Uterus (tissue), 4 donors: ENCODE results near the gene CTXN1. TPM values are rescaled to one million over a fixed set of nuclear protein-coding genes. Genes with fewer than 3 reads are reported as not detected.

Source experiments
- DNase-seq, 2 donors: peaks; one replicate each; pipeline ENCODE4 v3.0.0-alpha.2; 2019 to 2020
- H3K27ac ChIP-seq, 2 donors: fragments of 200-600 bp; sonication (generic); 1 replicate in 1 of 2; 2 replicates in 1 of 2; pipeline ENCODE4 v1.5.1; 2016 to 2018
- H3K27me3 ChIP-seq, 2 donors: fragments of 200-600 bp; sonication (generic); one replicate each; pipeline ENCODE4 v1.5.1; 2018 to 2019; ENCODE audit warnings: control low read depth in 1 of 2
- H3K36me3 ChIP-seq, 2 donors: fragments of 200-600 bp; sonication (generic); one replicate each; pipeline ENCODE4 v1.5.1; 2019; ENCODE audit warnings: control low read depth in 1 of 2
- H3K4me1 ChIP-seq, 2 donors: fragments of 200-600 bp; sonication (generic); one replicate each; pipeline ENCODE4 v1.5.1; 2018 to 2019; ENCODE audit warnings: control low read depth in 1 of 2
- H3K4me3 ChIP-seq, 2 donors: fragments of 200-600 bp; sonication (generic); 1 replicate in 1 of 2; 2 replicates in 1 of 2; pipeline ENCODE4 v1.5.1; 2018 to 2019; ENCODE audit warnings: mild to moderate bottlenecking in 1 of 2
- H3K9me3 ChIP-seq, 2 donors: fragments of 200-600 bp; sonication (generic); one replicate each; pipeline ENCODE4 v1.5.1; 2019; ENCODE audit warnings: control low read depth in 1 of 2
- CTCF ChIP-seq, 4 experiments: fragments of 200-600 bp in 2 of 4; fragments of 450-650 bp in 2 of 4; sonication (generic) in 2 of 4; IDR thresholded peaks; one replicate each; pipeline ENCODE4 v1.5.1; 2016 to 2019; ENCODE audit warnings: antibody characterized with exemption in 4 of 4, mild to moderate bottlenecking in 2 of 4, moderate library complexity in 1 of 4
- POLR2A ChIP-seq, 2 donors: fragments of 450-650 bp; IDR thresholded peaks; one replicate each; pipeline ENCODE4 v1.6.1; 2016; ENCODE audit warnings: antibody characterized with exemption in 2 of 2, mild to moderate bottlenecking in 1 of 2, moderate library complexity in 1 of 2
- intact Hi-C: fragments of 100-400 bp; cut with DNase I; formaldehyde crosslinking; loops from one replicate; pipeline ENCODE4 v1.15.1; 2023; ENCODE audit warnings: low total_unique reads
- total RNA-seq, 4 donors: library from RNA; depleted of rRNA in 3 of 4; stranded (reverse); fragments of >200 nt in 3 of 4; gene quantifications; one replicate each; pipeline versions ENCODE4 v1.1.0 to v1.2.4, GENCODE V29; 2014 to 2023
- donor health status: DM: yes; HTN: yes; CAD: no.

The CTXN1 gene
- total RNA-seq, 4 donors from 2014 or later, result 7.2 to 47.1 (median 14.9) TPM; not detected in 1

GRCh38 chr19:7913652-7914051, 12.3 kb downstream of the CTXN1 start:
- Histone ChIP-seq H3K4me3 (no peak overlapping the region), H3K9me3 (no peaks in the 10 kb centered on the region), H3K4me1 (peaks cover 0 to 23% of the 10 kb centered on the region in 2 donors), H3K27me3 (peaks cover 6 to 7% of the 10 kb centered on the region in 2 donors), H3K36me3 (no peaks in the 10 kb centered on the region), H3K27ac (no peak overlapping the region)
- DNase-seq, result no peak
- TF ChIP-seq POLR2A (IDR thresholded peaks at IDR 0.05), result no peak
- no peak for TF ChIP-seq CTCF (IDR thresholded peaks at IDR 0.05)
- intact Hi-C loops, result no loop called here

GRCh38 chr19:7912697-7913564, 13.0 kb downstream of the CTXN1 start:
- Histone ChIP-seq H3K9me3 (no peaks in the 10 kb centered on the region), H3K4me1 (peaks cover 0 to 21% of the 10 kb centered on the region in 2 donors), H3K27ac (no peak overlapping the region), H3K36me3 (no peaks in the 10 kb centered on the region), H3K4me3 (no peak overlapping the region), H3K27me3 (peaks cover 6 to 7% of the 10 kb centered on the region in 2 donors)
- TF ChIP-seq CTCF (IDR thresholded peaks at IDR 0.05), result no peak
- TF ChIP-seq POLR2A (IDR thresholded peaks at IDR 0.05), result no peak
- intact Hi-C loops, result no loop called here
- DNase-seq, result peak in 1 of 2 donors; percentile 19

GRCh38 chr19:7912144-7912696, 13.7 kb downstream of the CTXN1 start:
- Histone ChIP-seq H3K4me1 (peaks cover 0 to 14% of the 10 kb centered on the region in 2 donors), H3K27me3 (peaks cover 6 to 7% of the 10 kb centered on the region in 2 donors), H3K27ac (no peak overlapping the region), H3K9me3 (no peaks in the 10 kb centered on the region), H3K4me3 (no peak overlapping the region), H3K36me3 (no peaks in the 10 kb centered on the region)
- intact Hi-C loops, result no loop called here
- peak in 1 of 2 donors; percentile 17 for DNase-seq
- TF ChIP-seq POLR2A (IDR thresholded peaks at IDR 0.05) (no peak), CTCF (IDR thresholded peaks at IDR 0.05) (no peak)

GRCh38 chr19:7911508-7912143, 14.3 kb downstream of the CTXN1 start:
- Histone ChIP-seq H3K27ac (no peak overlapping the region), H3K9me3 (no peaks in the 10 kb centered on the region), H3K4me3 (no peak overlapping the region), H3K36me3 (no peaks in the 10 kb centered on the region), H3K27me3 (peaks cover 5 to 6% of the 10 kb centered on the region in 2 donors), H3K4me1 (peaks cover 0 to 11% of the 10 kb centered on the region in 2 donors)
- TF ChIP-seq POLR2A (IDR thresholded peaks at IDR 0.05) (no peak), CTCF (IDR thresholded peaks at IDR 0.05) (no peak)
- intact Hi-C loops, result no loop called here
- DNase-seq, result no peak
